ENCODE measurements around the gene AQP11.
"Not testable (repeated sequence)": the region's sequence is repeated elsewhere in the genome, so short reads cannot be mapped to it uniquely, and the experiment has no call there.

Gene AQP11, protein sequence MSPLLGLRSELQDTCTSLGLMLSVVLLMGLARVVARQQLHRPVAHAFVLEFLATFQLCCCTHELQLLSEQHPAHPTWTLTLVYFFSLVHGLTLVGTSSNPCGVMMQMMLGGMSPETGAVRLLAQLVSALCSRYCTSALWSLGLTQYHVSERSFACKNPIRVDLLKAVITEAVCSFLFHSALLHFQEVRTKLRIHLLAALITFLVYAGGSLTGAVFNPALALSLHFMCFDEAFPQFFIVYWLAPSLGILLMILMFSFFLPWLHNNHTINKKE

GRCh38 chr11:77589521-77590193 is at the start of gene AQP11:
Gene AQP11, plus strand, starts transcription at chr11:77589953. Its CDS starts 40 bp downstream, at chr11:77589993.
- H3K4me3 ChIP-seq (ENCODE audit: low read depth, low read length) = peak within 1 kb of the TSS; percentile 69

DNA sequence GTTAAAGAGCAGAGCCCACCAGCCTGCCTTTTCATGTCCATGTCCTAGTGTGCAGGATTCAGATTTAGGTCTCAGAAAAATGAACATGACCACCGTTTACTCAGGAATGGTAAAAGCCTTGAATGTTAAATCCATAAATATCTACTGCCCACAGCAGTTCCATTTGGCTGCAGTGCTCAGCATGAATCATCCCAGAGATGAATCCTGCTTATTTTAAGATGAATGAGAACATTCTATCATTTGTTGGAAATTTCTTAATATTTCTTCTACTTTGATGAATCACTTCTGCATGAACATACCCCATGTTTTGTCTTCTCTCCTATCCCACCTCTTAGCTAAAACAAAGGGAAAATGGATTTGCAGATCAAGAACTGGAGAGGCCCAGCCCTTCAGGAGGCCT is 47.5 kb upstream of the AQP11 start:
- H3K4me3 ChIP-seq (ENCODE audit: low read depth, low read length) = no peak overlapping the region

- no peak overlapping the region for H3K4me3 ChIP-seq (ENCODE audit: low read depth, low read length)
These were observed 42.5 kb upstream of the AQP11 start for GRCh38 chr11:77547047-77547836.

GRCh38 chr11:77547863-77548551 is 41.7 kb upstream of the AQP11 start:
- no peak overlapping the region for H3K4me3 ChIP-seq (ENCODE audit: low read depth, low read length)

GRCh38 chr11:77548552-77549445 is 41.0 kb upstream of the AQP11 start:
- no peak overlapping the region for H3K4me3 ChIP-seq (ENCODE audit: low read depth, low read length)

DNA sequence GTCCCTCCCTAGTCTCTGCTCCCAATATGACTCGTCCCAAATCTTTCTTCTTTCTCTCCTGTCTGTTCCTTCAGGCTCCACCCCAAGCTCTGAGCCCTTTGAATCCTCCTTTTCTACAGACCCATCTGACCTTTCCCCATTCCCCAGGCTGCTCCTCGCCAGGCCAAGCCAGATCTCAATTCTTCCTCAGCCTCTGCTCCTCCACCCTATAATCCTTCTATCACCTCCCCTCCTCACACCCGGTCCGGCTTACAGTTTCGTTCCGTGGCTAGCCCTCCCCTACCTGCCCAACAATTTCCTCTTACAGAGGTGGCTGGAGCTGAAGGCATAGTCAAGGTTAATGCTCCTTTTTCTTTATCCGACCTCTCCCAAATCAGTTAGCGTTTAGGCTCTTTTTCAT is 38.3 kb upstream of the AQP11 start:
- H3K4me3 ChIP-seq (ENCODE audit: low read depth, low read length) = not testable (repeated sequence)

GRCh38 chr11:77557553-77557952 is 32.2 kb upstream of the AQP11 start:
- H3K4me3 ChIP-seq (ENCODE audit: low read depth, low read length) = no peak overlapping the region

- no peak overlapping the region for H3K4me3 ChIP-seq (ENCODE audit: low read depth, low read length)
These were observed 31.4 kb upstream of the AQP11 start for GRCh38 chr11:77558380-77558779.

- no peak overlapping the region for H3K4me3 ChIP-seq (ENCODE audit: low read depth, low read length)
These were observed 29.9 kb upstream of the AQP11 start for GRCh38 chr11:77559686-77560401.

GRCh38 chr11:77560605-77561004 is 29.1 kb upstream of the AQP11 start:
- no peak overlapping the region for H3K4me3 ChIP-seq (ENCODE audit: low read depth, low read length)

DNA sequence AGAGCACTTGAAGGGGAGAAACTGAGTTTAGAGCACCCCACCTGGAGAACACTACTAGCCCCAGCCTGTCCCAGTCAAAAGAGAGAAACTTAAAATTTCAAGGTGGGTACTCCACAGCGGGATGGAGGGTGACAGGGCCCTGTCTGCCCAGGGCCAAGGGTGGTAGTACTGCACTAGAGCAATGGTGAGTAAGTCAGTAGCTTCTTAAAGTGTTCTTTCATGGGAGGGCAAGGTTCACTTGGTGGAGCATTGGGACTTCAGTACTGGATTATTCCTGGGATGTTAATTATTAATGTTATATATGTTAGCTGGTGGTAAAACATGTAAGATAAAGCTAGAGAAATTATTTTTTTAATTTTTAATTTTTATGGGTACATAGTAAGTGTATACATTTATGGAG is 28.5 kb upstream of the AQP11 start:
- H3K4me3 ChIP-seq (ENCODE audit: low read depth, low read length) = no peak overlapping the region

- no peak overlapping the region for H3K4me3 ChIP-seq (ENCODE audit: low read depth, low read length)
These were observed 21.4 kb upstream of the AQP11 start for GRCh38 chr11:77568306-77568705.

- H3K4me3 ChIP-seq (ENCODE audit: low read depth, low read length) = no peak overlapping the region
These were observed 20.7 kb upstream of the AQP11 start for GRCh38 chr11:77568916-77569675.

GRCh38 chr11:77569676-77570070 is 20.1 kb upstream of the AQP11 start:
- no peak overlapping the region for H3K4me3 ChIP-seq (ENCODE audit: low read depth, low read length)

- H3K4me3 ChIP-seq (ENCODE audit: low read depth, low read length) = not testable (repeated sequence)
These were observed 18.9 kb upstream of the AQP11 start for GRCh38 chr11:77570896-77571295.

- H3K4me3 ChIP-seq (ENCODE audit: low read depth, low read length) = not testable (repeated sequence)
These were observed 14.3 kb upstream of the AQP11 start for GRCh38 chr11:77575428-77575827.

GRCh38 chr11:77580712-77581337 is 8.9 kb upstream of the AQP11 start:
- H3K4me3 ChIP-seq (ENCODE audit: low read depth, low read length) = no peak overlapping the region

GRCh38 chr11:77589181-77589520 is 602 bp upstream of the AQP11 start:
- peak overlapping the region; percentile 69 for H3K4me3 ChIP-seq (ENCODE audit: low read depth, low read length)

Data from iPS-11a (cell line).